HepG2 (cell line): ENCODE results near the gene UBE2Q1.

Experiments
- ATRX ChIP-seq: sonication (generic); formaldehyde crosslinking; IDR thresholded peaks from 2 replicates; pipeline ENCODE4 v1.4.0; 2020; ENCODE audit warnings: missing genetic modification reagents, borderline replicate concordance
- BRCA1 ChIP-seq: sonication (generic); formaldehyde crosslinking; IDR thresholded peaks from 2 replicates; pipeline ENCODE4 v1.4.0; 2020; ENCODE audit warnings: missing genetic modification reagents
- CBX2 ChIP-seq, 2 experiments: fragments of 200-600 bp in 1 of 2; sonication (generic); formaldehyde crosslinking in 1 of 2; IDR thresholded peaks; 2 replicates each; pipeline versions ENCODE4 v1.7.0 to v1.8.1; 2018 to 2022; ENCODE audit warnings: low read depth in 2 of 2, low read length in 1 of 2, mild to moderate bottlenecking in 1 of 2, missing genetic modification reagents in 1 of 2
- CTCF ChIP-seq: sonication (generic); formaldehyde crosslinking; IDR thresholded peaks from 2 replicates; pipeline ENCODE4 v1.5.0; 2020; ENCODE audit warnings: mild to moderate bottlenecking, missing genetic modification reagents, moderate library complexity
- FOXM1 ChIP-seq: sonication (generic); formaldehyde crosslinking; IDR thresholded peaks from 2 replicates; pipeline ENCODE4 v1.5.0; 2020; ENCODE audit warnings: missing genetic modification reagents
- ISL2 ChIP-seq: sonication (generic); formaldehyde crosslinking; IDR thresholded peaks from 2 replicates; pipeline ENCODE4 v1.5.0; 2020; ENCODE audit warnings: missing genetic modification reagents
- SMYD3 ChIP-seq: sonication (generic); formaldehyde crosslinking; IDR thresholded peaks from 2 replicates; pipeline ENCODE4 v1.8.1; 2023; ENCODE audit warnings: mild to moderate bottlenecking, missing genetic modification reagents
- TBP ChIP-seq: sonication (generic); formaldehyde crosslinking; IDR thresholded peaks from 2 replicates; pipeline ENCODE4 v1.5.0; 2020; ENCODE audit warnings: missing genetic modification reagents
- ZFP41 ChIP-seq: sonication (generic); formaldehyde crosslinking; IDR thresholded peaks from 2 replicates; pipeline ENCODE4 v1.4.0; 2020; ENCODE audit warnings: mild to moderate bottlenecking, missing genetic modification reagents, borderline replicate concordance
- ZNF292 ChIP-seq: sonication (generic); formaldehyde crosslinking; IDR thresholded peaks from 2 replicates; pipeline ENCODE4 v1.8.1; 2022; ENCODE audit warnings: mild to moderate bottlenecking, low read depth, missing genetic modification reagents, borderline replicate concordance
- ZNF350 ChIP-seq: sonication (generic); formaldehyde crosslinking; IDR thresholded peaks from 2 replicates; pipeline ENCODE4 v1.4.0; 2020; ENCODE audit warnings: mild to moderate bottlenecking, low read depth, missing genetic modification reagents, borderline replicate concordance
- ZNF407 ChIP-seq: sonication (generic); formaldehyde crosslinking; IDR thresholded peaks from one replicate; pipeline ENCODE4 v1.5.1; 2020; ENCODE audit warnings: mild to moderate bottlenecking, missing genetic modification reagents; ENCODE audit errors: not compliant biosample characterization
- ZNF782 ChIP-seq: sonication (generic); formaldehyde crosslinking; IDR thresholded peaks from 2 replicates; pipeline ENCODE4 v1.4.0; 2020; ENCODE audit warnings: missing genetic modification reagents, mild to moderate bottlenecking, borderline replicate concordance
- TF ChIP-seq, protein P1 (sequence below): sonication (generic); formaldehyde crosslinking; IDR thresholded peaks from 2 replicates; pipeline ENCODE4 v1.5.0; 2020; ENCODE audit warnings: mild to moderate bottlenecking, missing genetic modification reagents

DNA sequence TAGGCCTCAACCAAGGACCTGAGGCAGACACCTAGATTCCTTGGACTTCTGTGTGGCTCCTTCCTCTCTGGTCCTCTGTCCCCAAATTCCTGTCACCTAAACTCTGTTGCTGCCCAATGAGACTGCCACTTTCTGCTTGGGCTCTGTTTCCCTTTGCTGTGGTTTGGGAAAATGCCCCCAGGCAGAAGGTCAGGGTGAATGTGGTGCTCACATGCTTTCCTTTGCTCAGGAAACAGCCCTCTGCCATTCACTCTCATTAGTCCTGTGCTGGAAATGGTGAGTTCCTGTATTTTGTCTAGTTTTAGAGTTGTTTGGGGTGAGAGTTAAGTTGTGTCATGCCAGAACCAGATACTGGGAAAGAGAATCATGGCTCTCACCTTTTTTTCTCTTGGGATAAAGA is 33.6 kb downstream of the UBE2Q1 start:
- TF ChIP-seq CBX2 (IDR thresholded peaks at IDR 0.05; ENCODE audit: low read depth, low read length) (no peak), CBX2 (CRISPR knock-in tag; IDR thresholded peaks at IDR 0.05; ENCODE audit: low read depth) (no peak), ISL2 (no peak), ZFP41 (no peak), ZNF292 (CRISPR knock-in tag) (no peak), FOXM1 (no peak), ATRX (CRISPR knock-in tag) (no peak), CTCF (CRISPR knock-in tag) (no peak), BRCA1 (CRISPR knock-in tag) (no peak), TBP (CRISPR knock-in tag) (no peak), ZNF782 (CRISPR knock-in tag) (no peak), ZNF350 (no peak), ZNF407 (no peak), SMYD3 (no peak)
- TF ChIP-seq, protein P1, sequence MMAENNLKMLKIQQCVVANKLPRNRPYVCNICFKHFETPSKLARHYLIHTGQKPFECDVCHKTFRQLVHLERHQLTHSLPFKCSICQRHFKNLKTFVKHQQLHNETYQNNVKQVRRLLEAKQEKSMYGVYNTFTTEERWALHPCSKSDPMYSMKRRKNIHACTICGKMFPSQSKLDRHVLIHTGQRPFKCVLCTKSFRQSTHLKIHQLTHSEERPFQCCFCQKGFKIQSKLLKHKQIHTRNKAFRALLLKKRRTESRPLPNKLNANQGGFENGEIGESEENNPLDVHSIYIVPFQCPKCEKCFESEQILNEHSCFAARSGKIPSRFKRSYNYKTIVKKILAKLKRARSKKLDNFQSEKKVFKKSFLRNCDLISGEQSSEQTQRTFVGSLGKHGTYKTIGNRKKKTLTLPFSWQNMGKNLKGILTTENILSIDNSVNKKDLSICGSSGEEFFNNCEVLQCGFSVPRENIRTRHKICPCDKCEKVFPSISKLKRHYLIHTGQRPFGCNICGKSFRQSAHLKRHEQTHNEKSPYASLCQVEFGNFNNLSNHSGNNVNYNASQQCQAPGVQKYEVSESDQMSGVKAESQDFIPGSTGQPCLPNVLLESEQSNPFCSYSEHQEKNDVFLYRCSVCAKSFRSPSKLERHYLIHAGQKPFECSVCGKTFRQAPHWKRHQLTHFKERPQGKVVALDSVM (CRISPR knock-in tag): no peak
